ENCODE measurements around the gene SCN9A. TPM values are rescaled to one million over a fixed set of nuclear protein-coding genes. Genes with fewer than 3 reads are reported as not detected.

The SCN9A gene
- total RNA-seq, 1 experiment from 2014 or later = 1.3 TPM

- no peaks in the 10 kb centered on the region for H3K36me3 Mint-ChIP-seq (ENCODE audit: insufficient read depth in 1 of 3, low read depth in 3 of 3)
- no peaks in the 10 kb centered on the region for H3K4me1 Mint-ChIP-seq
- no peak overlapping the region for H3K4ac ChIP-seq (ENCODE audit: low read depth, low read length)
- no peaks in the 10 kb centered on the region for H3K9me3 Mint-ChIP-seq
- no peak overlapping the region for H3K9ac ChIP-seq (ENCODE audit: extremely low read depth, insufficient read length, low read length)
- H3K18ac ChIP-seq (ENCODE audit: insufficient read length, low read depth, low read length) = no peak overlapping the region
- H3K27ac ChIP-seq (ENCODE audit: insufficient read length, low read depth, low read length) = no peak overlapping the region
- H3K23me2 ChIP-seq (ENCODE audit: insufficient read length, low read depth, low read length, poor library complexity, severe bottlenecking) = no peaks in the 10 kb centered on the region
- H3K14ac ChIP-seq (ENCODE audit: insufficient read depth, low read length) = no peak overlapping the region
- H3K9me3 ChIP-seq (ENCODE audit: control insufficient read depth, low read depth, low read length) = no peaks in the 10 kb centered on the region
- H3K79me2 ChIP-seq (ENCODE audit: insufficient read depth, low read length) = no peaks in the 10 kb centered on the region
- no peak overlapping the region for H2BK5ac ChIP-seq (ENCODE audit: insufficient read length, low read length)
- H2AFZ ChIP-seq (ENCODE audit: low read length) = no peak overlapping the region
- no peaks in the 10 kb centered on the region for H3K27me3 Mint-ChIP-seq (ENCODE audit: low read depth)
- H2BK20ac ChIP-seq (ENCODE audit: low read depth, low read length, poor library complexity, severe bottlenecking) = no peak overlapping the region
- WGBS (ENCODE audit: extremely low coverage, insufficient read length, low lambda C conversion rate) = no CpG with 5 or more reads among the region's 7 CpGs
- H3K4me3 Mint-ChIP-seq = no peak overlapping the region
- H4K8ac ChIP-seq (replicated peaks; ENCODE audit: insufficient read length, low read depth, low read length) = no peak overlapping the region
- no peak overlapping the region for H3K23ac ChIP-seq (ENCODE audit: insufficient read length, low read depth, low read length)
- no peak overlapping the region for H2AK5ac ChIP-seq (ENCODE audit: insufficient read length, low read length)
- H3K56ac ChIP-seq (ENCODE audit: insufficient read length, low read depth, low read length) = no peak overlapping the region
- H2BK120ac ChIP-seq (ENCODE audit: low read depth, low read length, poor library complexity, severe bottlenecking) = no peak overlapping the region
- H4K20me1 ChIP-seq (ENCODE audit: control insufficient read depth, insufficient read depth, insufficient read length) = no peaks in the 10 kb centered on the region
- no peak for DNase-seq
- no peak overlapping the region for H3K4me2 ChIP-seq (ENCODE audit: insufficient read depth, insufficient read length, low read length)
- no peak overlapping the region for H2BK15ac ChIP-seq (ENCODE audit: low read depth, low read length)
- H3K27me3 ChIP-seq (ENCODE audit: insufficient read depth, low read length) = no peaks in the 10 kb centered on the region
- no peaks in the 10 kb centered on the region for H3K79me1 ChIP-seq (ENCODE audit: insufficient read depth, low read depth, low read length, poor library complexity, severe bottlenecking)
- H4K91ac ChIP-seq (ENCODE audit: insufficient read length, low read depth, low read length) = no peak overlapping the region
- H4K5ac ChIP-seq (ENCODE audit: insufficient read length, low read depth, low read length) = no peak overlapping the region
- H3K27ac Mint-ChIP-seq = no peak overlapping the region
- no peak for TF ChIP-seq CTCF (conservative IDR thresholded peaks at IDR 0.05)
- H3T11ph ChIP-seq (ENCODE audit: low read length) = no peak overlapping the region
- H3K4me1 ChIP-seq (ENCODE audit: insufficient read depth, low read length) = no peaks in the 10 kb centered on the region
- no peak overlapping the region for H2BK12ac ChIP-seq (ENCODE audit: insufficient read length, low read depth, low read length)
Observed at GRCh38 chr2:166148500-166149400, 227.0 kb downstream of the SCN9A start.

Data from H9 (cell line).